ENCODE data around the gene NLRC4. TPM values are rescaled to one million over a fixed set of nuclear protein-coding genes. Genes with fewer than 3 reads are reported as not detected.

Gene NLRC4
- polyA plus RNA-seq, 1 donor from 2014 or later = not detected

DNA sequence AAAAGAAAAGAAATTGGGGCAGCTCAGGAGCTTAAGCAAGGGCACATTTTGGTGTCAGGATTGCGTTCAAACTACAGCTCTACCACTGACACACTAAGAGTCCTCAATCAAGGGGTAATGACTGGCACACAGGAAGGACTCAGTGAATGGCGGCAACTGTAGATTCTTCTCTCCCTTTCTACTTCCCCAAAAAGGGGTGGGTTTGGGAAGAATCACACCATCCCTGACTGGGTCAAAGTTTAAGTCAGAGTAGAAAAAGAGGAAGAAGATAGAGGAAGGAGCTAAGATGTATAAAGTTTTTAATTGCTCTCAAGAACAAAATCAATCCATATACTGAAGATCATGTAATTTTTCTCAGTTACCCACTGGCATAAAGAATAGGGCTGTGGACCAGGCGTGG, 2.6 kb downstream of the NLRC4 start:
- Histone ChIP-seq H3K79me2 (replicated peaks; ENCODE audit: insufficient read depth, low read length) (no peaks in the 10 kb centered on the region), H3K9me3 (ENCODE audit: low read length) (no peaks in the 10 kb centered on the region), H2AFZ (ENCODE audit: low read depth, low read length) (no peak overlapping the region), H3K9ac (ENCODE audit: low read length) (no peak overlapping the region), H3K27ac (ENCODE audit: low read length) (no peak overlapping the region), H4K20me1 (ENCODE audit: insufficient read depth) (no peaks in the 10 kb centered on the region), H3F3A (ENCODE audit: insufficient read depth, low read length, poor library complexity, severe bottlenecking) (no peaks in the 10 kb centered on the region), H3K27me3 (ENCODE audit: insufficient read depth, low read depth, low read length) (no peaks in the 10 kb centered on the region), H3K4me2 (ENCODE audit: low read length) (no peak overlapping the region), H3K4me3 (ENCODE audit: low read length) (no peak overlapping the region), H3K9me2 (ENCODE audit: insufficient read depth, low read length) (no peaks in the 10 kb centered on the region), H3K36me3 (ENCODE audit: insufficient read depth, low read length) (no peaks in the 10 kb centered on the region)
- TF ChIP-seq POLR2AphosphoS5 (IDR thresholded peaks at IDR 0.05) (no peak), EZH2 (IDR thresholded peaks at IDR 0.05; ENCODE audit: borderline replicate concordance, insufficient read depth, low read length, poor library complexity, severe bottlenecking) (no peak), SMC3 (conservative IDR thresholded peaks at IDR 0.05; ENCODE audit: poor library complexity) (no peak), MXI1 (conservative IDR thresholded peaks at IDR 0.05; ENCODE audit: poor library complexity, severe bottlenecking) (no peak), TAF1 (IDR thresholded peaks at IDR 0.05; ENCODE audit: low read depth) (no peak), EP300 (conservative IDR thresholded peaks at IDR 0.05; ENCODE audit: poor library complexity, severe bottlenecking) (no peak), RAD21 (conservative IDR thresholded peaks at IDR 0.05) (no peak)
- TF ChIP-seq, protein P1, sequence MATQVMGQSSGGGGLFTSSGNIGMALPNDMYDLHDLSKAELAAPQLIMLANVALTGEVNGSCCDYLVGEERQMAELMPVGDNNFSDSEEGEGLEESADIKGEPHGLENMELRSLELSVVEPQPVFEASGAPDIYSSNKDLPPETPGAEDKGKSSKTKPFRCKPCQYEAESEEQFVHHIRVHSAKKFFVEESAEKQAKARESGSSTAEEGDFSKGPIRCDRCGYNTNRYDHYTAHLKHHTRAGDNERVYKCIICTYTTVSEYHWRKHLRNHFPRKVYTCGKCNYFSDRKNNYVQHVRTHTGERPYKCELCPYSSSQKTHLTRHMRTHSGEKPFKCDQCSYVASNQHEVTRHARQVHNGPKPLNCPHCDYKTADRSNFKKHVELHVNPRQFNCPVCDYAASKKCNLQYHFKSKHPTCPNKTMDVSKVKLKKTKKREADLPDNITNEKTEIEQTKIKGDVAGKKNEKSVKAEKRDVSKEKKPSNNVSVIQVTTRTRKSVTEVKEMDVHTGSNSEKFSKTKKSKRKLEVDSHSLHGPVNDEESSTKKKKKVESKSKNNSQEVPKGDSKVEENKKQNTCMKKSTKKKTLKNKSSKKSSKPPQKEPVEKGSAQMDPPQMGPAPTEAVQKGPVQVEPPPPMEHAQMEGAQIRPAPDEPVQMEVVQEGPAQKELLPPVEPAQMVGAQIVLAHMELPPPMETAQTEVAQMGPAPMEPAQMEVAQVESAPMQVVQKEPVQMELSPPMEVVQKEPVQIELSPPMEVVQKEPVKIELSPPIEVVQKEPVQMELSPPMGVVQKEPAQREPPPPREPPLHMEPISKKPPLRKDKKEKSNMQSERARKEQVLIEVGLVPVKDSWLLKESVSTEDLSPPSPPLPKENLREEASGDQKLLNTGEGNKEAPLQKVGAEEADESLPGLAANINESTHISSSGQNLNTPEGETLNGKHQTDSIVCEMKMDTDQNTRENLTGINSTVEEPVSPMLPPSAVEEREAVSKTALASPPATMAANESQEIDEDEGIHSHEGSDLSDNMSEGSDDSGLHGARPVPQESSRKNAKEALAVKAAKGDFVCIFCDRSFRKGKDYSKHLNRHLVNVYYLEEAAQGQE (IDR thresholded peaks at IDR 0.05; ENCODE audit: borderline replicate concordance) = no peak
- TF ChIP-seq, protein P2, sequence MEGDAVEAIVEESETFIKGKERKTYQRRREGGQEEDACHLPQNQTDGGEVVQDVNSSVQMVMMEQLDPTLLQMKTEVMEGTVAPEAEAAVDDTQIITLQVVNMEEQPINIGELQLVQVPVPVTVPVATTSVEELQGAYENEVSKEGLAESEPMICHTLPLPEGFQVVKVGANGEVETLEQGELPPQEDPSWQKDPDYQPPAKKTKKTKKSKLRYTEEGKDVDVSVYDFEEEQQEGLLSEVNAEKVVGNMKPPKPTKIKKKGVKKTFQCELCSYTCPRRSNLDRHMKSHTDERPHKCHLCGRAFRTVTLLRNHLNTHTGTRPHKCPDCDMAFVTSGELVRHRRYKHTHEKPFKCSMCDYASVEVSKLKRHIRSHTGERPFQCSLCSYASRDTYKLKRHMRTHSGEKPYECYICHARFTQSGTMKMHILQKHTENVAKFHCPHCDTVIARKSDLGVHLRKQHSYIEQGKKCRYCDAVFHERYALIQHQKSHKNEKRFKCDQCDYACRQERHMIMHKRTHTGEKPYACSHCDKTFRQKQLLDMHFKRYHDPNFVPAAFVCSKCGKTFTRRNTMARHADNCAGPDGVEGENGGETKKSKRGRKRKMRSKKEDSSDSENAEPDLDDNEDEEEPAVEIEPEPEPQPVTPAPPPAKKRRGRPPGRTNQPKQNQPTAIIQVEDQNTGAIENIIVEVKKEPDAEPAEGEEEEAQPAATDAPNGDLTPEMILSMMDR (IDR thresholded peaks at IDR 0.05; ENCODE audit: poor library complexity, severe bottlenecking) = no peak

GRCh38 chr2:32260376-32260775, 4.3 kb downstream of the NLRC4 start:
- Histone ChIP-seq H2AFZ (ENCODE audit: low read depth, low read length) (no peak overlapping the region), H3K36me3 (ENCODE audit: insufficient read depth, low read length) (no peaks in the 10 kb centered on the region), H3K27ac (ENCODE audit: low read length) (no peak overlapping the region)

More at GRCh38 chr2:32260376-32260775, 4.3 kb downstream of the NLRC4 start:
- H3K9ac ChIP-seq (ENCODE audit: low read length) = no peak overlapping the region
- H3K9me3 ChIP-seq (ENCODE audit: low read length) = no peaks in the 10 kb centered on the region
- H3K4me2 ChIP-seq (ENCODE audit: low read length) = no peak overlapping the region
- H3K27me3 ChIP-seq (ENCODE audit: insufficient read depth, low read depth, low read length) = no peaks in the 10 kb centered on the region
- H3F3A ChIP-seq (ENCODE audit: insufficient read depth, low read length, poor library complexity, severe bottlenecking) = no peaks in the 10 kb centered on the region
- TF ChIP-seq EZH2 (IDR thresholded peaks at IDR 0.05; ENCODE audit: borderline replicate concordance, insufficient read depth, low read length, poor library complexity, severe bottlenecking) (no peak), EP300 (conservative IDR thresholded peaks at IDR 0.05; ENCODE audit: poor library complexity, severe bottlenecking) (no peak), MXI1 (conservative IDR thresholded peaks at IDR 0.05; ENCODE audit: poor library complexity, severe bottlenecking) (no peak), TAF1 (IDR thresholded peaks at IDR 0.05; ENCODE audit: low read depth) (no peak), POLR2AphosphoS5 (IDR thresholded peaks at IDR 0.05) (no peak), RAD21 (conservative IDR thresholded peaks at IDR 0.05) (no peak), SMC3 (conservative IDR thresholded peaks at IDR 0.05; ENCODE audit: poor library complexity) (no peak)
- TF ChIP-seq, protein P1 (IDR thresholded peaks at IDR 0.05; ENCODE audit: borderline replicate concordance) = no peak
- TF ChIP-seq, protein P2 (IDR thresholded peaks at IDR 0.05; ENCODE audit: poor library complexity, severe bottlenecking) = no peak
- H3K79me2 ChIP-seq (replicated peaks; ENCODE audit: insufficient read depth, low read length) = no peaks in the 10 kb centered on the region
- no peaks in the 10 kb centered on the region for H4K20me1 ChIP-seq (ENCODE audit: insufficient read depth)
- no peaks in the 10 kb centered on the region for H3K9me2 ChIP-seq (ENCODE audit: insufficient read depth, low read length)
- no peak overlapping the region for H3K4me3 ChIP-seq (ENCODE audit: low read length)

Measured in neural cell (in vitro differentiated cells).